MCF 10A (cell line): ENCODE data around the gene XRN2. TPM values are rescaled to one million over a fixed set of nuclear protein-coding genes. Genes with fewer than 3 reads are reported as not detected.

ENCODE experiments used
- BruUV-seq: library from RNA; stranded (reverse); fragments of 400-500 nt; replicated peaks from 2 replicates; lab custom pipeline; 2021; lab: Mats Ljungman, UMichigan
- CTCF ChIA-PET: fragments of 300-600 bp; sonication (Branson Sonifier 250); formaldehyde crosslinking; extraction: SDS; loops from one replicate; lab custom pipeline; 2021; ENCODE audit warnings: antibody characterized with exemption, inconsistent platforms; lab: Yijun Ruan, JAX
- POLR2A ChIA-PET: fragments of 300-600, 350-650 bp; sonication (Branson Sonifier 250); formaldehyde crosslinking; extraction: SDS; loops from one replicate; lab custom pipeline; 2020; ENCODE audit warnings: antibody characterized with exemption, inconsistent platforms; lab: Yijun Ruan, JAX
- DNase-seq: peaks from one replicate; pipeline ENCODE4 v3.0.0-alpha.2; 2018; ENCODE audit not compliant: unreplicated experiment
- H3K27ac Mint-ChIP-seq: one replicate; pipeline ENCODE4 v1.8.0; 2022; ENCODE audit warnings: mild to moderate bottlenecking, low read depth, mixed read lengths; ENCODE audit not compliant: unreplicated experiment
- H3K27me3 Mint-ChIP-seq: one replicate; pipeline ENCODE4 v1.8.0; 2022; ENCODE audit warnings: mixed read lengths; ENCODE audit not compliant: insufficient read depth, unreplicated experiment
- H3K36me3 Mint-ChIP-seq: one replicate; pipeline ENCODE4 v1.8.0; 2022; ENCODE audit warnings: mild to moderate bottlenecking, moderate library complexity, mixed read lengths; ENCODE audit not compliant: insufficient read depth, unreplicated experiment
- H3K4me1 Mint-ChIP-seq: one replicate; pipeline ENCODE4 v1.8.0; 2022; ENCODE audit warnings: mixed read lengths; ENCODE audit not compliant: insufficient read depth, unreplicated experiment
- H3K4me3 Mint-ChIP-seq: one replicate; pipeline ENCODE4 v1.8.0; 2022; ENCODE audit warnings: mild to moderate bottlenecking, moderate library complexity, mixed read lengths; ENCODE audit not compliant: unreplicated experiment
- H3K9me3 Mint-ChIP-seq: one replicate; pipeline ENCODE4 v1.8.0; 2022; ENCODE audit warnings: mixed read lengths; ENCODE audit not compliant: unreplicated experiment
- intact Hi-C: fragments of 100-400 bp; cut with micrococcal nuclease; formaldehyde crosslinking; loops from 2 replicates; pipeline ENCODE4 v1.14.1; 2022
- total RNA-seq: library from RNA; stranded (reverse); gene quantifications from 2 replicates; pipeline ENCODE4 v1.2.3, GENCODE V29; 2022
- TF ChIP-seq, protein P1 (sequence below): fragments of 200-600 bp; IDR thresholded peaks from one replicate; pipeline ENCODE4 v1.8.0; 2022; ENCODE audit warnings: antibody characterized with exemption, mild to moderate bottlenecking; ENCODE audit not compliant: unreplicated experiment

The XRN2 gene
- total RNA-seq, 1 experiment from 2014 or later: 67.8 TPM

DNA sequence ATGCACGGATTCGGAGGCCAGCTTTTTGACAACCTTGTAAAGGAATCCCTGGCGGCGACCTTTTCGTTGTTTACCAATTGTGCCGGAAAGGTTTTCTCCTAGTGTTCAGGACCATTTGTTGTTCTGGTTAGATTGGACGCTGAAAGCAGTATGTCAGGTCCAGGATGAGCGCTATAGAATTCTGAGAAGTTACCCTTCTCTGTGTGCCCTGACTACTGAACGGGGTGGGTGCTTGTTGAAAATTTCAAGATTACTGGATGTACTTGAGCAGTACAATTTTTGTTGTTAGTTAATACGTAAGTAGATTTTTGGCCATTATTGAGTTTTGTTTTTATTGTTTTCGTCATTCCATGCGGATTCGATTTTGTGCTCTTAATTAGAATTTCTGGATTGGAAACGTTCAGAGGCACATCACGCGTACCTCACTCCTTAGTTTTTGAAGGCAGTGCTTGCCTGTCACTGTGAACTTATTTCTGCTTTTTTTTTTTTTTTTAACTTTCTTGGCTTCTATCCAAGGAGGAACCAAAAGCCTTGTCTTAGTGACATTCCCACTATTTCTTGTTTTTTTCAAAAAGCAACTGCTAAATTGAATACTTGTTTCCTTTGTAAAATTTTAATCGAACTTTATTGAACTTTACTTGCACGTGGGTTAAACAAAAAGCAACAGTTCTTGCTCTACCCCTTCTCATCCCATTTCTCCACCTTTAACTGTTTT lies 898 bp downstream of the XRN2 start:
- peak; percentile 8 for DNase-seq
- peaks cover 19% of the 10 kb centered on the region for H3K36me3 Mint-ChIP-seq
- H3K27ac Mint-ChIP-seq: peak overlapping the region; percentile 99
- H3K9me3 Mint-ChIP-seq: no peaks in the 10 kb centered on the region
- H3K4me1 Mint-ChIP-seq: peaks cover 18% of the 10 kb centered on the region
- intact Hi-C loops: loop anchor here (5.0 kb wide), 2 partner anchors 48 to 122 kb away; no protein-coding TSS in a partner anchor
- CTCF ChIA-PET: interaction anchor here (1.5 to 4.5 kb wide), 3 partner anchors 12 to 466 kb away, joined by 4 to 33 read pairs (median 10); no protein-coding TSS in a partner anchor
- peak overlapping the region; percentile 87 for H3K4me3 Mint-ChIP-seq
- H3K27me3 Mint-ChIP-seq: no peaks in the 10 kb centered on the region
- TF ChIP-seq, protein P1, sequence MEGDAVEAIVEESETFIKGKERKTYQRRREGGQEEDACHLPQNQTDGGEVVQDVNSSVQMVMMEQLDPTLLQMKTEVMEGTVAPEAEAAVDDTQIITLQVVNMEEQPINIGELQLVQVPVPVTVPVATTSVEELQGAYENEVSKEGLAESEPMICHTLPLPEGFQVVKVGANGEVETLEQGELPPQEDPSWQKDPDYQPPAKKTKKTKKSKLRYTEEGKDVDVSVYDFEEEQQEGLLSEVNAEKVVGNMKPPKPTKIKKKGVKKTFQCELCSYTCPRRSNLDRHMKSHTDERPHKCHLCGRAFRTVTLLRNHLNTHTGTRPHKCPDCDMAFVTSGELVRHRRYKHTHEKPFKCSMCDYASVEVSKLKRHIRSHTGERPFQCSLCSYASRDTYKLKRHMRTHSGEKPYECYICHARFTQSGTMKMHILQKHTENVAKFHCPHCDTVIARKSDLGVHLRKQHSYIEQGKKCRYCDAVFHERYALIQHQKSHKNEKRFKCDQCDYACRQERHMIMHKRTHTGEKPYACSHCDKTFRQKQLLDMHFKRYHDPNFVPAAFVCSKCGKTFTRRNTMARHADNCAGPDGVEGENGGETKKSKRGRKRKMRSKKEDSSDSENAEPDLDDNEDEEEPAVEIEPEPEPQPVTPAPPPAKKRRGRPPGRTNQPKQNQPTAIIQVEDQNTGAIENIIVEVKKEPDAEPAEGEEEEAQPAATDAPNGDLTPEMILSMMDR: no peak
- POLR2A ChIA-PET: interaction anchor here (0.6 to 3.7 kb wide), 39 partner anchors 8 to 1839 kb away, joined by 3 to 104 read pairs (median 5); partner anchors contain the start of genes KIZ and RALGAPA2
- BruUV-seq: TSS peak; percentile 40

DNA sequence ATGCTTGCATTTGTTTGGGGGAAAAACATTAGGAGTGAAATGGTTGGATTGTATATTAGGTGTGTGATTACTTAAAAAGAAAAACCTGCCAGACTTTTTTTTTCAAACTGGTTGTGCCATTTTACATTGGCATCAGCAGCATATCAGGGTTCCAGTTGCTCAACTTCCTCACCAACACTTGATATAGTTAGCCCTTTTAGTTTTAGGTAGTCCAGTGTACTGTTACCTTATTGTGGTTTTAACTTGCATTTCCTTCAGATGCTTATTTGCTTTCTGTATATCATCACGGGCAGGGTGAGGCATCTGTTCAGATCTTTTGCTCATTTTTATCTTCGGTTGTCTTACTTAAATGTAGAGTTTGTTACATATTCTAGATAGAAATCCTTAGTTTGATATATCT lies 5.2 kb downstream of the XRN2 start:
- H3K4me3 Mint-ChIP-seq: peak overlapping the region; percentile 21
- peaks cover 26% of the 10 kb centered on the region for H3K4me1 Mint-ChIP-seq
- no peak overlapping the region for H3K27ac Mint-ChIP-seq
- ChIA-PET POLR2A (no interaction called here), CTCF (no interaction called here)
- intact Hi-C loops: no loop called here
- no peak for DNase-seq
- no peaks in the 10 kb centered on the region for H3K9me3 Mint-ChIP-seq
- peaks cover 40% of the 10 kb centered on the region for H3K36me3 Mint-ChIP-seq
- BruUV-seq: TSS peak; percentile 1
- TF ChIP-seq, protein P1: no peak
- no peaks in the 10 kb centered on the region for H3K27me3 Mint-ChIP-seq

DNA sequence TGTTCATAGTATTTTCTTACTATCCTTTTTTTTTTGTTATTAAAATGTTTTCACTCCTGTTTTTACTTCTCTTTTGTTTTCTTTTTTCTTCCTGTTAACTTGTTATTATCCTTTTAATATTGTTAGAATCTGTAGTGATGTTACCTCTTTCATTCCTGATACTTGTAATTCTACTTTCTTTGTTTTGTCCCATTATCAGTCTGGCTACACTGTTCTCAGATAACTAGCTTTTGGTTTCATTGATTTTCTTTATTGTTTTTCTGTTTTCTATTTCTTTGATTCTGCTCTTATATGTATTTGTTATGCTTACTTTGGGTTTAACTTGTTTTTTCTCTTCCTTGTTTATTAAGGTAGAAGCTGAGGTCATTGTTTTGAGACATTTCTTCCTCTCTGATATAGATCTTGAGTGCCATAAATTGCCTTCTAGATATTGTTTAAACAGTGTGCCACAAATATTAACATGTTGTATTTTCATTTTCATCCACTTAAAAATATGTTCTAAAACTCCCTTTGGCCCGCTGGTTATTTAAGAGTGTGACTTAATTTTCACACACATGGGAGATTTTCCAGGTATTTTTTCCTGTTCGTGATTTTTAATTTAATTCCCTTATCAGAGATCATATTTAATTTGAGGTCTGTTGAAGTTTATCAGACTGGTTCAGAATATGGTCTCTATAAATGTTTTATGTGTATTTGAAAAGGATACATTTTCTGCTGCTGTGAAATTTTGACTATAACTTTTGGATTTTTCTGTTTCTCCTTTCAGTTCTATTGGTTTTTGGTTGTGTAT lies 6.7 kb downstream of the XRN2 start:
- ChIA-PET CTCF (interaction anchor here (0.6 to 3.1 kb wide), 5 partner anchors 9 to 393 kb away, joined by 3 to 14 read pairs (median 3); no protein-coding TSS in a partner anchor), POLR2A (interaction anchor here (0.7 to 2.2 kb wide), 5 partner anchors 9 to 355 kb away, joined by 3 to 17 read pairs (median 3); no protein-coding TSS in a partner anchor)
- no peaks in the 10 kb centered on the region for H3K9me3 Mint-ChIP-seq
- intact Hi-C loops: no loop called here
- H3K27ac Mint-ChIP-seq: peak overlapping the region; percentile 27
- TF ChIP-seq, protein P1: no peak
- H3K36me3 Mint-ChIP-seq: peaks cover 38% of the 10 kb centered on the region
- H3K4me1 Mint-ChIP-seq: peaks cover 18% of the 10 kb centered on the region
- BruUV-seq: no TSS peak
- DNase-seq: no peak
- no peaks in the 10 kb centered on the region for H3K27me3 Mint-ChIP-seq
- H3K4me3 Mint-ChIP-seq: no peak overlapping the region
